Measurements from ENCODE around the gene SPPL2C.

Gene SPPL2C

GRCh38 chr17:45877467-45877866, 32.8 kb downstream of the SPPL2C start:
- no CpG with 5 or more reads among the region's 1 CpG for WGBS (ENCODE audit: extremely low coverage, insufficient coverage, low lambda C conversion rate)
- no peak overlapping the region for H4K5ac ChIP-seq (ENCODE audit: low read length)
- DNase-seq, result no peak
- H3K27ac ChIP-seq (ENCODE audit: low read depth, low read length), result no peak overlapping the region
- no peaks in the 10 kb centered on the region for H3K27me3 ChIP-seq (ENCODE audit: insufficient read depth, low read length, poor library complexity)
- H3K36me3 ChIP-seq (ENCODE audit: control insufficient read depth, insufficient read depth, low read length), result no peaks in the 10 kb centered on the region
- H2BK120ac ChIP-seq (ENCODE audit: low read depth, low read length), result no peak overlapping the region
- no peak overlapping the region for H2BK5ac ChIP-seq (ENCODE audit: low read length)
- no peak overlapping the region for H3K56ac ChIP-seq (ENCODE audit: low read length)
- no peak overlapping the region for H3K4me3 ChIP-seq (ENCODE audit: low read length)
- H3K4ac ChIP-seq (ENCODE audit: low read depth, low read length), result no peak overlapping the region
- H3K79me1 ChIP-seq (ENCODE audit: low read length), result no peaks in the 10 kb centered on the region
- no peaks in the 10 kb centered on the region for H3K4me1 ChIP-seq (ENCODE audit: control insufficient read depth, low read depth, low read length)
- no peak overlapping the region for H4K8ac ChIP-seq (ENCODE audit: low read depth, low read length)
- no peak overlapping the region for H3K23ac ChIP-seq (ENCODE audit: low read length)
- H3K4me2 ChIP-seq (ENCODE audit: low read length), result no peak overlapping the region
- no peak overlapping the region for H2AK5ac ChIP-seq (ENCODE audit: low read length)
- H3K18ac ChIP-seq (ENCODE audit: low read length), result no peak overlapping the region
- H3K9ac ChIP-seq (ENCODE audit: low read length), result no peak overlapping the region
- no peak overlapping the region for H2BK15ac ChIP-seq (replicated peaks; ENCODE audit: low read depth)
- no peaks in the 10 kb centered on the region for H3K79me2 ChIP-seq (ENCODE audit: control insufficient read depth, insufficient read depth, low read length)

DNA sequence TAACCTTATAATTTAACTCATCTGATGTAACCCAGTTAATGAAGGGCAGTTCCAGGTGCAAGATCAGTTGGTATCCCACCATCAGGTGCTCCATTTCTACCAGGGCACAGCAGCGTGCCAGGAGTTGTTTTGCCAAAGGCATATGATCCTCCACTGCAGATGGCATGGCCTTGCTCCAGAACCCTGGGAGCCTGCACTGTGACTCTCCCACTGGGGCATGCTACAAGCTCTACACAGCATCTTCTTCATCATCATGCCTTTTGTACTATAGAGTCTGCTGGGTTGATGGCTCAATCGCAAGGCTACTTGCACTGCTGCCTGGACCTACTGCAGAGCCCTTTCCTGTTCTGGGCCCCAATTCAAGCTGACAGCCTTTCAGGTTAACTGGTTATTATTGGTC, 38.4 kb downstream of the SPPL2C start:
- Histone ChIP-seq H2AK5ac (ENCODE audit: low read length) (no peak overlapping the region), H4K5ac (ENCODE audit: low read length) (no peak overlapping the region), H3K4me1 (ENCODE audit: control insufficient read depth, low read depth, low read length) (no peaks in the 10 kb centered on the region), H3K36me3 (ENCODE audit: control insufficient read depth, insufficient read depth, low read length) (no peaks in the 10 kb centered on the region), H3K79me2 (ENCODE audit: control insufficient read depth, insufficient read depth, low read length) (no peaks in the 10 kb centered on the region), H3K27me3 (ENCODE audit: insufficient read depth, low read length, poor library complexity) (no peaks in the 10 kb centered on the region), H4K8ac (ENCODE audit: low read depth, low read length) (no peak overlapping the region), H3K4me2 (ENCODE audit: low read length) (no peak overlapping the region), H3K56ac (ENCODE audit: low read length) (no peak overlapping the region), H2BK120ac (ENCODE audit: low read depth, low read length) (no peak overlapping the region), H3K27ac (ENCODE audit: low read depth, low read length) (no peak overlapping the region), H3K18ac (ENCODE audit: low read length) (no peak overlapping the region), H3K23ac (ENCODE audit: low read length) (no peak overlapping the region), H3K79me1 (ENCODE audit: low read length) (no peaks in the 10 kb centered on the region), H3K4me3 (ENCODE audit: low read length) (no peak overlapping the region), H2BK5ac (ENCODE audit: low read length) (no peak overlapping the region), H3K9ac (ENCODE audit: low read length) (no peak overlapping the region), H2BK15ac (replicated peaks; ENCODE audit: low read depth) (no peak overlapping the region), H3K4ac (ENCODE audit: low read depth, low read length) (no peak overlapping the region)
- no CpG with 5 or more reads among the region's 2 CpGs for WGBS (ENCODE audit: extremely low coverage, insufficient coverage, low lambda C conversion rate)
- DNase-seq, result no peak

DNA sequence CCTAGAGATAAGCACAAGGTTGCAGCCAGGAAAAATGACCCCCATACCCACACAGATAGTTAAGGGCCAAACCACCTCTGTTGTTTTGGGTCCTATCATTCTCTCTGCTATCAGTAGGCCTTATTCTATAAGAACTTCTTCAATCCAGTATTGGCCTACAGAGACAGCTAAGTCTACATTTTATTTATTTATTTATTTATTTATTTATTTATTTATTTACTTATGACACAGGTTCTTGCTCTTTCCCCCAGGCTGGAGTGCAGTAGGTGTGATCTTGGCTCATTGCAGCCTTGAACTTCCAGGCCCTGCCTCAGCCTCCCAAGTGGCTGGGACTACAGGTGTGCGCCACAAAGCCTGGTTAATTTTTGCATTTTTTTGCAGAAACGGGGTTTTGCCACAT, 42.2 kb downstream of the SPPL2C start:
- no peaks in the 10 kb centered on the region for H3K79me2 ChIP-seq (ENCODE audit: control insufficient read depth, insufficient read depth, low read length)
- H3K4me3 ChIP-seq (ENCODE audit: low read length), result no peak overlapping the region
- no peak overlapping the region for H3K4ac ChIP-seq (ENCODE audit: low read depth, low read length)
- no peak overlapping the region for H2AK5ac ChIP-seq (ENCODE audit: low read length)
- no peak overlapping the region for H3K23ac ChIP-seq (ENCODE audit: low read length)
- H2BK5ac ChIP-seq (ENCODE audit: low read length), result no peak overlapping the region
- H3K4me1 ChIP-seq (ENCODE audit: control insufficient read depth, low read depth, low read length), result no peaks in the 10 kb centered on the region
- no CpG with 5 or more reads among the region's 2 CpGs for WGBS (ENCODE audit: extremely low coverage, insufficient coverage, low lambda C conversion rate)
- no peak overlapping the region for H4K8ac ChIP-seq (ENCODE audit: low read depth, low read length)
- H3K56ac ChIP-seq (ENCODE audit: low read length), result no peak overlapping the region
- H3K4me2 ChIP-seq (ENCODE audit: low read length), result no peak overlapping the region
- no peaks in the 10 kb centered on the region for H3K27me3 ChIP-seq (ENCODE audit: insufficient read depth, low read length, poor library complexity)
- no peak overlapping the region for H4K5ac ChIP-seq (ENCODE audit: low read length)
- H2BK15ac ChIP-seq (replicated peaks; ENCODE audit: low read depth), result no peak overlapping the region
- no peak overlapping the region for H3K18ac ChIP-seq (ENCODE audit: low read length)
- no peak overlapping the region for H3K27ac ChIP-seq (ENCODE audit: low read depth, low read length)
- H3K79me1 ChIP-seq (ENCODE audit: low read length), result no peaks in the 10 kb centered on the region
- H2BK120ac ChIP-seq (ENCODE audit: low read depth, low read length), result no peak overlapping the region
- no peak for DNase-seq
- no peaks in the 10 kb centered on the region for H3K36me3 ChIP-seq (ENCODE audit: control insufficient read depth, insufficient read depth, low read length)
- H3K9ac ChIP-seq (ENCODE audit: low read length), result no peak overlapping the region

GRCh38 chr17:45888392-45888791, 43.7 kb downstream of the SPPL2C start:
- H3K23ac ChIP-seq (ENCODE audit: low read length), result no peak overlapping the region
- H3K9ac ChIP-seq (ENCODE audit: low read length), result no peak overlapping the region
- no peak overlapping the region for H2BK120ac ChIP-seq (ENCODE audit: low read depth, low read length)
- H3K79me1 ChIP-seq (ENCODE audit: low read length), result no peaks in the 10 kb centered on the region
- H3K56ac ChIP-seq (ENCODE audit: low read length), result no peak overlapping the region
- H4K5ac ChIP-seq (ENCODE audit: low read length), result no peak overlapping the region
- no peaks in the 10 kb centered on the region for H3K4me1 ChIP-seq (ENCODE audit: control insufficient read depth, low read depth, low read length)
- H3K4ac ChIP-seq (ENCODE audit: low read depth, low read length), result no peak overlapping the region
- no peak overlapping the region for H3K18ac ChIP-seq (ENCODE audit: low read length)
- no peak for DNase-seq
- H2AK5ac ChIP-seq (ENCODE audit: low read length), result no peak overlapping the region
- no peaks in the 10 kb centered on the region for H3K36me3 ChIP-seq (ENCODE audit: control insufficient read depth, insufficient read depth, low read length)
- no peak overlapping the region for H3K27ac ChIP-seq (ENCODE audit: low read depth, low read length)
- H4K8ac ChIP-seq (ENCODE audit: low read depth, low read length), result no peak overlapping the region
- no peak overlapping the region for H2BK15ac ChIP-seq (replicated peaks; ENCODE audit: low read depth)
- WGBS (ENCODE audit: extremely low coverage, insufficient coverage, low lambda C conversion rate), result no CpG with 5 or more reads among the region's 5 CpGs
- H2BK5ac ChIP-seq (ENCODE audit: low read length), result no peak overlapping the region
- H3K4me3 ChIP-seq (ENCODE audit: low read length), result no peak overlapping the region
- no peaks in the 10 kb centered on the region for H3K79me2 ChIP-seq (ENCODE audit: control insufficient read depth, insufficient read depth, low read length)
- no peaks in the 10 kb centered on the region for H3K27me3 ChIP-seq (ENCODE audit: insufficient read depth, low read length, poor library complexity)
- H3K4me2 ChIP-seq (ENCODE audit: low read length), result no peak overlapping the region

- H3K79me2 ChIP-seq (ENCODE audit: control insufficient read depth, insufficient read depth, low read length), result no peaks in the 10 kb centered on the region
- H4K8ac ChIP-seq (ENCODE audit: low read depth, low read length), result no peak overlapping the region
- H2BK5ac ChIP-seq (ENCODE audit: low read length), result no peak overlapping the region
- no peak overlapping the region for H3K4ac ChIP-seq (ENCODE audit: low read depth, low read length)
- no peak overlapping the region for H3K9ac ChIP-seq (ENCODE audit: low read length)
- no peak overlapping the region for H2AK5ac ChIP-seq (ENCODE audit: low read length)
- no peak overlapping the region for H3K18ac ChIP-seq (ENCODE audit: low read length)
- no peaks in the 10 kb centered on the region for H3K27me3 ChIP-seq (ENCODE audit: insufficient read depth, low read length, poor library complexity)
- no CpG with 5 or more reads among the region's 4 CpGs for WGBS (ENCODE audit: extremely low coverage, insufficient coverage, low lambda C conversion rate)
- no peak overlapping the region for H2BK15ac ChIP-seq (replicated peaks; ENCODE audit: low read depth)
- H3K36me3 ChIP-seq (ENCODE audit: control insufficient read depth, insufficient read depth, low read length), result no peaks in the 10 kb centered on the region
- no peaks in the 10 kb centered on the region for H3K4me1 ChIP-seq (ENCODE audit: control insufficient read depth, low read depth, low read length)
- no peak overlapping the region for H3K23ac ChIP-seq (ENCODE audit: low read length)
- peak; percentile 38 for DNase-seq
- H3K27ac ChIP-seq (ENCODE audit: low read depth, low read length), result no peak overlapping the region
- no peak overlapping the region for H2BK120ac ChIP-seq (ENCODE audit: low read depth, low read length)
- no peak overlapping the region for H3K56ac ChIP-seq (ENCODE audit: low read length)
- H3K4me2 ChIP-seq (ENCODE audit: low read length), result no peak overlapping the region
- H3K79me1 ChIP-seq (ENCODE audit: low read length), result no peaks in the 10 kb centered on the region
- no peak overlapping the region for H4K5ac ChIP-seq (ENCODE audit: low read length)
- H3K4me3 ChIP-seq (ENCODE audit: low read length), result no peak overlapping the region
Measured at GRCh38 chr17:45889579-45889978, 44.9 kb downstream of the SPPL2C start.

- Histone ChIP-seq H2BK15ac (replicated peaks; ENCODE audit: low read depth) (no peak overlapping the region), H3K4me2 (ENCODE audit: low read length) (peak overlapping the region; percentile 8), H3K4me1 (ENCODE audit: control insufficient read depth, low read depth, low read length) (no peaks in the 10 kb centered on the region), H3K23ac (ENCODE audit: low read length) (no peak overlapping the region), H3K79me1 (ENCODE audit: low read length) (no peaks in the 10 kb centered on the region), H3K27me3 (ENCODE audit: insufficient read depth, low read length, poor library complexity) (peaks cover 38% of the 10 kb centered on the region), H3K18ac (ENCODE audit: low read length) (no peak overlapping the region), H3K56ac (ENCODE audit: low read length) (peak overlapping the region; percentile 80), H3K9ac (ENCODE audit: low read length) (peak overlapping the region; percentile 67), H2AK5ac (ENCODE audit: low read length) (no peak overlapping the region), H3K79me2 (ENCODE audit: control insufficient read depth, insufficient read depth, low read length) (no peaks in the 10 kb centered on the region), H4K8ac (ENCODE audit: low read depth, low read length) (no peak overlapping the region), H3K4me3 (ENCODE audit: low read length) (no peak overlapping the region), H3K27ac (ENCODE audit: low read depth, low read length) (no peak overlapping the region), H3K4ac (ENCODE audit: low read depth, low read length) (no peak overlapping the region), H2BK120ac (ENCODE audit: low read depth, low read length) (no peak overlapping the region), H3K36me3 (ENCODE audit: control insufficient read depth, insufficient read depth, low read length) (no peaks in the 10 kb centered on the region), H4K5ac (ENCODE audit: low read length) (no peak overlapping the region), H2BK5ac (ENCODE audit: low read length) (no peak overlapping the region)
- WGBS (ENCODE audit: extremely low coverage, insufficient coverage, low lambda C conversion rate), result no CpG with 5 or more reads among the region's 7 CpGs
- no peak for DNase-seq
Measured at GRCh38 chr17:45893725-45894021, 49.0 kb downstream of the SPPL2C start.
